GM03348 (cell line): ENCODE results near the gene GPER1.

Experiments used
- DNase-seq: peaks from one replicate; pipeline ENCODE4 v3.0.0; 2012; ENCODE audit warnings: low spot score

GPER1 gene

DNA sequence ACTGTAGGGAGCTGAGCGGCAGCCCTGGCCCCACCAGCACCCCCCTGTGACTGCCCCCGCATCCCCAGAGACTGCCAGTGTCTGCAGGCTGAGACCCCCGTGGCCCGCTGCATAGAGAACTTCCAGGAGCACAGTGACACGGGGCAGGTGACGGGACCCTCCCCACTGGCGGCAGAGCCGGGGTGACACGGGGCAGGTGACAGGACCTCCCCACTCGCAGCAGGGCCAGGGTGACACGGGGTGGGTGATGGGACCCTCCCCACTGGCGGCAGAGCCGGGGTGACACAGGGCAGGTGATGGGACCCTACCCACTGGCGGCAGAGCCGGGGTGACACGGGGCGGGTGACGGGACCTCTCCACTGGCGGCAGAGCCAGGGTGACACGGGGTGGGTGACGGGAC is 2.3 kb downstream of the GPER1 start:
- no peak for DNase-seq

DNA sequence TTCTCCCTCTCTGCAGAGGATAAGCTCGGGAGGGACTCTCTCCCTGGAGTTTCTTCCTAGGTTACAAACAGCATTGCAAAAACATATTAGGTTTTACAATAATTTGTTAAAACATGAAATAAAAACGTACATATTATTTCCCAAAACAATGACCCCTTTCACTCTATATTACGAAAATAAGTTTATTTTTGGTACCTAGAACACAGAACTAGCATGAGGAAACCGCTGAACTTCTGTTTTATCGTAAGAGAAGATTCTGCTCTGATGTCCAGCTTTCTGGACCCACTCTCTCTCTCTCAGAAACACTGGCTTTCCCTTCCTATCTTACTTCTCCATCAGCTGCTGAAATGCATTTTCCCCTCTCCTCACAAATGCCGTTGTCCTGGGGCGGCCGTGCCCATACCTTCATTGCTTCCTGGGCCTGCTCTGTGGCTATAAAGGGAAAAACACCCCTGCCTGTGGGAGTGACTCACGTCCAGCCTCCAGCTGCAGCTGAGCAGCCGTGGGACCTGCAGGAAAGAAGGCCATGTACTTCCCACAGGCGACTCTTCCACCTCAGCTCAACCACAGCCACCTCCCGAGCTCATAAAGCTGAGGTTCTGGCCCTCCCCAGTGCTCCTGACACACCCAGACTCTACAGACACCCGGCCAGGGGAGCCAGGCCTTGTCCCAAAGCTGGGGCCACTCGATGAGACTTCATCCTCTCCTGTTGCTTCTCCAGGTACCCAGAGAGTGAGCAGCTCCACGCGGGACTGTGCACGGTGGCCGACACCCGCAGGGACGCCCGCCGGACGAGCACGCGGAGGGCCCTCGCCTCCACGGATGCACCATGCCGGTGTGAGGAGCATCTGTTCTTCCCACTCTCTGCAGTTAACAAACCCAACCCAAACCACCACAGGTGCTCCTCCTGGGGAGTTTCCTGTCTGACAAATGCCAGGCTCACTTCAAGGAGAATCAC is 3.1 kb downstream of the GPER1 start:
- no peak for DNase-seq

DNA sequence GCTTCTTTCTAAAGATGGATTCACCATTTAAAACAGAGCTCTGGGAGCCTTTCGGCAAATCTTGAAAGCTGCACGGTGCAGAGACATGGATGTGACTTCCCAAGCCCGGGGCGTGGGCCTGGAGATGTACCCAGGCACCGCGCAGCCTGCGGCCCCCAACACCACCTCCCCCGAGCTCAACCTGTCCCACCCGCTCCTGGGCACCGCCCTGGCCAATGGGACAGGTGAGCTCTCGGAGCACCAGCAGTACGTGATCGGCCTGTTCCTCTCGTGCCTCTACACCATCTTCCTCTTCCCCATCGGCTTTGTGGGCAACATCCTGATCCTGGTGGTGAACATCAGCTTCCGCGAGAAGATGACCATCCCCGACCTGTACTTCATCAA is 3.7 kb downstream of the GPER1 start:
- no peak for DNase-seq

GRCh38 chr7:1092161-1092632 is 4.3 kb downstream of the GPER1 start:
- no peak for DNase-seq

DNA sequence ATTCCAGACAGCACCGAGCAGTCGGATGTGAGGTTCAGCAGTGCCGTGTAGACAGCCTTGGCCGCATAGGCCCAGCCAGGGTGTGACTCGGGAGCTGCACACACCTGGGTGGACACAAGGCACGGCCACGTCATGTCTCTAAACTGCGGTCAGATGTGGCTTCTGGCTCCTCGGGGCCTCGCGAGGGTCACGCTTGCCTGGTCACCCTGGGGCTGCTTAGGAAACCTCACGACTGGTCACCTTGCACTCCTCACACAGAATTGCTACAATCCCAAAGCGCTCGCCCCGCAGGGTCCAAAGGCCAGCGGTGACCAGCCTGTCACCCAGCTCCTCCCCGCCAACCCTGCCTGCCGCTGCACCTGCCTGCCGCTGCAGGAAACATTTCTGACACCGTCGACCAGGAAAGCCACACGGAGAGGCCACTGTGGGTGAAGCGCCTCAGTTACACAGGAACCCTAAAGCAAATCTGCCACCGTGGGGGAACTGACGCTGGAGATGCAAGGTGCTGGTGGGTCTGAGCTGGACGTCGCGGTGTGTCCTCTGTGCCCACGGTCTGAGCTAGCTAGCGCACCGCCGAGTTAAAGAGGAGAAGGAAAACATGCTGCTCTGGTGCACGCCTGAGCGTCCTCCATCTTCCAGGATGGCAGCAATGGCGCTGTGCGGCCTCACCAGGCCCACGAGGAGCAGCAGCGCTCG is 5.0 kb downstream of the GPER1 start:
- no peak for DNase-seq

DNA sequence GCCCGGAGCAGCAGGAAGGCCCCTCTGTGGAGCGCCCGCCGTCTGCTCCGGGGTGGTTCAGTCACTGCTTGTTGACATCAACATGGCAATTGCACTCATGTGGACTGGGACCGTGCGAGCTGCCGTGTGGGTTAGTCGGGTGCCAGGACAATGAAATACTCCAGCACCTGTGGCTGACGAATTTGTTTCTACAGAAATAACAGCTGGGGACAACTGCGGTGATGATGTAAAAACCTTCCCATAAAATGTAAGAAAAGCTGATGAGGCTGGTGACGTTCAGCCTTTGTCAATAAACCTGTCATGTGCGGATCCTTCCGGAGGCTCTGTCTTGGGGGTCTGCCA is 5.6 kb downstream of the GPER1 start:
- DNase-seq, result no peak

DNA sequence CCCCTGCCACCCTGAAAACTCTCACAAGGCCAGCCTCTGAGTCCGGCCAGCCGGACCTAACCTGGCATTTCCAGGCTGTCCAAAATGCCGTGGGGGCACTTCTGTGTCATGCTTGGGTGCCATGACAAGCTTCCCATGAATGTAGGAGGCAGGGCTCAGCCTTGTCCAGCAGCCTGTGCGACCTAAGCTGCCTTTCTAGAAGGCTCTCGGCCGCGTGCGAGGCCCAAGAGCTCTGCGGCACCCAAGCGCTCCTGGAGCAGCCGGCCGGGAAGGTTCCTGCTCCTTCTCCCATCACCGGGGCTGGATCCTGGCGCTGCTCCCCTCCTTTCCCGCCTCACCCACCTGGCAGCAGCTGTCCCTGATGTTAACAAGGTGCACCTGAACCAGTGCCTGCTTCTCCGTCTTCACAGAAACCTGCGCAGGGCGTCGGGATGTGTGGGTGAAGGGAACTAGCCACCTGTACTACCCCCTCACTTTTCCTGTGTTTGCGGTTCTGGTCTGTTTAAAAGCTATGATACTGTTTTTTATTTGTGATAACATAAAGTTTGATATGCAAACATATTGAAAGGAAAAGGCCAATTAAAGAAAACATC is 6.1 kb downstream of the GPER1 start:
- DNase-seq, result no peak

DNA sequence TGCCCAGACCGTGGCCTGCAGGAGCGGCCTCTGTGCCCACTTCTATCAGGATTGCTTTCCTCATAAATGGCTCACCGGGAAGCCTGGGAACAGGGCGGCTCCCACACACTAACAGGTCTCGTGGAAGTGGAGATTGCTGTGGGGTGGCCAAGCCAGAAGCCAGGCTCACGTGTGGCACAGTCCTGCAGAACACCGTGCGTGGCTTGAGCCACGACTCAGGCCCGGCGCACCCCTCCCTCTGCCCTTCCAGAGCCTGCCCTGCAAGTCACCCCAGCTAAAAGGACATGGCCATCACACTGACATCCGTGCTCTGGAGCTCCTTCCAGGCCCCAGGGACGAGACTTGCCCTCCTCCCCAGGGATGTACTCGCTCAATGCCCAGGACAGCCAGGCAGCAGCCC is 7.0 kb downstream of the GPER1 start:
- DNase-seq, result no peak

DNA sequence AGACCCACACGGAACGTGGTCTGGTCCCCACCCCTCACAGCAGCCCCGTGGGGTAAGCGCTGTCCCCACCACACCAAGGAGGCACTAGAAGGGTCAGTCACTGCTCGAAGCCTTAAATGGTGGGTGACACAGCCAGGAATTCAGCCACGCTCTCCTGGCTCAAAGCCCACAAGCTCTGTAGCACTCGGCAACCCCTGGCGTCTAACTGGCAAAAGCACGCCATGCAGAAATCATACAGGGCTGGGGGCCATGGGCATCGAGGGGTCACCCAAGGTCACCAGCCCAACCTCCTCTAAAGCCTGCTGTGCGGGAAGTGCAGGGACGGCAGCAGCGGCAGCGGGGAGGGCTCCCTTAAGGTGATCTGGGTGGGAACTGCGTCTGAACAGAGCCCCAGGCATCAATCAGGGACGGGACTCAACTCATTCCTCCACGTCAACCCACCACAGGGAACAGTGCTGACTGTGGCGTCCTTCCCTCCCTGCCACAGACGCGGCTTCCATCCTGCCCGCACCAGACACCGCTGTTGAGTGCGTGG is 7.8 kb downstream of the GPER1 start:
- no peak for DNase-seq

- DNase-seq, result no peak
These were observed 8.5 kb downstream of the GPER1 start for GRCh38 chr7:1096156-1097119.

GRCh38 chr7:1097120-1097504 is 9.2 kb downstream of the GPER1 start:
- DNase-seq, result no peak

GRCh38 chr7:1098243-1099153 is 10.6 kb downstream of the GPER1 start:
- no peak for DNase-seq

- DNase-seq, result no peak
These were observed 11.2 kb downstream of the GPER1 start for GRCh38 chr7:1099154-1099542.

- DNase-seq, result no peak
These were observed 11.7 kb downstream of the GPER1 start for GRCh38 chr7:1099637-1100036.

DNA sequence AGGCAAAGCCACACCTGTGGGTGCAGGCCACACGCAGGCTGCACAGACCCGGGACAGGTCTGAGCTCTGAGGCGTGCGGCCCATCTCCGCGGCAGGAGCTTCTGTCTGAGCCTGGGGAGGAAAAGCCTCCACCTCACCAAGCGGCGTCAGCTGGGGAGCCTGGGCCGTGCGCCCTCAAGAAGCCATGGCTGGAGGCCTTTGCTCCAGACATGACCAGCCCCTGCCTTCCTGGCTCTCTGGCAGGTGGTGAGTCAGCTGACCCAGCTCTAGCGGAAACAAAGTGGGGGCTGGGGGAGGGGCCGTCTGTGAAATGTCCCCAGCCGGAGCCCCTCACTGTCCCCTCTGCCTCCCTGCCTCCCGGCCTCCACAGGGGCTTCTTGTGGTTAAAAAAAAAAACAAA is 12.5 kb downstream of the GPER1 start:
- no peak for DNase-seq

- no peak for DNase-seq
These were observed 13.1 kb downstream of the GPER1 start for GRCh38 chr7:1100834-1101562.

GRCh38 chr7:1101563-1102431 is 13.9 kb downstream of the GPER1 start:
- DNase-seq, result no peak

DNA sequence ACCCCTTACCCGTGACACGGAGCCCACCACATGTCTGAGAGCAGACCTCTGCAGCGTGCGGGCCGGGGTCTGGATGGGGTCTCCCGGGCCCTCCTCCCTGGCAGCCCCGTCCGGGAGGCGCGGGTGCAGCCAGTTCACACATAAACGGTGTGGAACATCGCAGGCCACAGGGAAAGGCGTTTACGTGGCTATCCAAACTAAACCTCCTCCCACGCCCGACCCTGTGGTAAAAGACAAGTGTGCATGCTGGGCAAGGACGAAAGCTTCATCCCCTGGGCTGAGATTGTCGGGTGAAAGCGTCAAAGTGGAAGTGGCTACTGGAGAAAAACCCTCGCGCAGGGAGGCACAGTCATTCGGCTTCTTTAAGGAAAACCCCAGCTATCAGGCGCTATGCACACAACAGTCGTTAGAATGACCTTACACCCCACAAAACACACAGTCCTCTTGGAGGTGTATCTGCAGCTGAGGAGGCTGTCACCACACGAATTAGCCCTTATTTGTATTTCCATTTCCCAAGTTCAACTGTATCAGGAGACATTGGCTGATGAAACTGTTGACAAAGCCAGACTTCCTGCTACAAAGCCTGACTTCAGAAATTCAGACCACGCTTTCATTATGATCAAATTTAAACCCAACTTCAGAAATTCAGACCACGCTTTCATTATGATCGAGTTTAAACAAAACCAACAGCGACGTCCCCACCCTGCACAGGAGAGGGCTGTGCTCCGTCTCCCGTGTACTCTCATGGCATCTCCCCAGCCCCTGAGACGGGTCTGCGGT is 15.3 kb downstream of the GPER1 start:
- DNase-seq, result no peak
